GM19193 (cell line): ENCODE measurements around the gene IRX2.

ENCODE experiments used
- POLR2A ChIP-seq: IDR thresholded peaks from 4 replicates; pipeline ENCODE4 v1.6.1; 2011; ENCODE audit not compliant: insufficient read depth, insufficient read length; ENCODE audit errors: extremely low read depth

IRX2 gene

GRCh38 chr5:2701592-2701991 is 49.9 kb downstream of the IRX2 start:
- TF ChIP-seq POLR2A = no peak

- TF ChIP-seq POLR2A = no peak
Observed at GRCh38 chr5:2700876-2701275, 50.6 kb downstream of the IRX2 start.

- TF ChIP-seq POLR2A = no peak
Observed at GRCh38 chr5:2699686-2700085, 51.8 kb downstream of the IRX2 start.

GRCh38 chr5:2699231-2699630 is 52.2 kb downstream of the IRX2 start:
- TF ChIP-seq POLR2A = no peak

- no peak for TF ChIP-seq POLR2A
Observed at GRCh38 chr5:2698581-2698980, 52.9 kb downstream of the IRX2 start.

GRCh38 chr5:2697446-2698200 is 53.9 kb downstream of the IRX2 start:
- no peak for TF ChIP-seq POLR2A

GRCh38 chr5:2697041-2697440 is 54.4 kb downstream of the IRX2 start:
- TF ChIP-seq POLR2A = no peak
